H9 (cell line): ENCODE measurements around the gene GNAS. TPM values are rescaled to one million over a fixed set of nuclear protein-coding genes. Genes with fewer than 3 reads are reported as not detected.

ENCODE experiments used
- DNase-seq: peaks from one replicate; pipeline ENCODE4 v3.0.0-alpha.2; 2017
- H2AFZ ChIP-seq: one replicate; pipeline ENCODE4 v1.6.1; 2013; ENCODE audit warnings: mild to moderate bottlenecking, low read length, control low read depth, moderate library complexity
- H2AK5ac ChIP-seq: 2 replicates; pipeline ENCODE4 v1.6.1; 2013; ENCODE audit warnings: low read length, control low read depth, mixed read lengths; ENCODE audit not compliant: insufficient read length
- H2BK120ac ChIP-seq: one replicate; pipeline ENCODE4 v1.6.1; 2013; ENCODE audit warnings: low read depth, mild to moderate bottlenecking, low read length, control low read depth, inconsistent platforms; ENCODE audit not compliant: poor library complexity, severe bottlenecking
- H2BK12ac ChIP-seq: 2 replicates; pipeline ENCODE4 v1.6.1; 2013; ENCODE audit warnings: low read length, control low read depth, mixed read lengths, low read depth; ENCODE audit not compliant: insufficient read length
- H2BK15ac ChIP-seq: 2 replicates; pipeline ENCODE4 v1.6.1; 2013; ENCODE audit warnings: low read depth, low read length, control low read depth
- H2BK20ac ChIP-seq: one replicate; pipeline ENCODE4 v1.6.1; 2013; ENCODE audit warnings: low read depth, mild to moderate bottlenecking, low read length, control low read depth, inconsistent platforms; ENCODE audit not compliant: poor library complexity, severe bottlenecking
- H2BK5ac ChIP-seq: 2 replicates; pipeline ENCODE4 v1.6.1; 2013; ENCODE audit warnings: low read length, control low read depth, mixed read lengths; ENCODE audit not compliant: insufficient read length
- H3K14ac ChIP-seq: 2 replicates; pipeline ENCODE4 v1.6.1; 2013; ENCODE audit warnings: low read length, control low read depth; ENCODE audit not compliant: insufficient read depth
- H3K18ac ChIP-seq: 2 replicates; pipeline ENCODE4 v1.6.1; 2013; ENCODE audit warnings: low read depth, mild to moderate bottlenecking, mixed read lengths, low read length, control low read depth; ENCODE audit not compliant: insufficient read length
- H3K23ac ChIP-seq: 2 replicates; pipeline ENCODE4 v1.6.1; 2013; ENCODE audit warnings: low read length, control low read depth, mixed read lengths, low read depth; ENCODE audit not compliant: insufficient read length
- H3K23me2 ChIP-seq: 2 replicates; pipeline ENCODE4 v1.6.1; 2013; ENCODE audit warnings: low read depth, mild to moderate bottlenecking, mixed read lengths, low read length, control low read depth; ENCODE audit not compliant: insufficient read length, poor library complexity, severe bottlenecking
- H3K27ac ChIP-seq: 2 replicates; pipeline ENCODE4 v1.5.1; 2013; ENCODE audit warnings: low read length, control low read depth, mixed read lengths, low read depth; ENCODE audit not compliant: insufficient read length
- H3K27me3 ChIP-seq: 2 replicates; pipeline ENCODE4 v1.6.1; 2013; ENCODE audit warnings: low read length, control low read depth, inconsistent platforms; ENCODE audit not compliant: insufficient read depth
- H3K4ac ChIP-seq: 2 replicates; pipeline ENCODE4 v1.6.1; 2013; ENCODE audit warnings: low read depth, mild to moderate bottlenecking, control low read depth, inconsistent platforms, low read length, moderate library complexity
- H3K4me1 ChIP-seq: 2 replicates; pipeline ENCODE4 v1.6.1; 2013; ENCODE audit warnings: low read length, control low read depth, inconsistent platforms; ENCODE audit not compliant: insufficient read depth
- H3K4me2 ChIP-seq: 2 replicates; pipeline ENCODE4 v1.6.1; 2013; ENCODE audit warnings: low read length, control low read depth, mixed read lengths; ENCODE audit not compliant: insufficient read length, insufficient read depth
- H3K56ac ChIP-seq: 2 replicates; pipeline ENCODE4 v1.6.1; 2013; ENCODE audit warnings: low read depth, mild to moderate bottlenecking, mixed read lengths, low read length, control low read depth; ENCODE audit not compliant: insufficient read length
- H3K79me1 ChIP-seq: 2 replicates; pipeline ENCODE4 v1.6.1; 2013; ENCODE audit warnings: low read depth, mild to moderate bottlenecking, moderate library complexity, low read length, control low read depth, inconsistent platforms; ENCODE audit not compliant: insufficient read depth, poor library complexity, severe bottlenecking
- H3K79me2 ChIP-seq: 2 replicates; pipeline ENCODE4 v1.6.1; 2013; ENCODE audit warnings: low read length, control low read depth, inconsistent platforms; ENCODE audit not compliant: insufficient read depth
- H3K9ac ChIP-seq: 2 replicates; pipeline ENCODE4 v1.6.1; 2013; ENCODE audit warnings: low read length, control low read depth, mixed read lengths; ENCODE audit not compliant: insufficient read length; ENCODE audit errors: extremely low read depth
- H3K9me3 ChIP-seq: one replicate; pipeline ENCODE4 v1.6.1; 2013; ENCODE audit warnings: low read depth, low read length, inconsistent platforms; ENCODE audit not compliant: control insufficient read depth
- H3T11ph ChIP-seq: one replicate; pipeline ENCODE4 v1.6.1; 2013; ENCODE audit warnings: mild to moderate bottlenecking, low read length, control low read depth, inconsistent platforms
- H4K20me1 ChIP-seq: one replicate; pipeline ENCODE4 v1.6.1; 2013; ENCODE audit not compliant: control insufficient read depth, insufficient read length, insufficient read depth
- H4K5ac ChIP-seq: 2 replicates; pipeline ENCODE4 v1.6.1; 2013; ENCODE audit warnings: low read depth, mild to moderate bottlenecking, mixed read lengths, low read length, control low read depth; ENCODE audit not compliant: insufficient read length
- H4K8ac ChIP-seq: replicated peaks from 2 replicates; pipeline ENCODE4 v1.6.1; 2013; ENCODE audit warnings: low read length, control low read depth, mixed read lengths, low read depth; ENCODE audit not compliant: insufficient read length
- H4K91ac ChIP-seq: 2 replicates; pipeline ENCODE4 v1.6.1; 2013; ENCODE audit warnings: low read depth, mild to moderate bottlenecking, moderate library complexity, mixed read lengths, low read length, control low read depth; ENCODE audit not compliant: insufficient read length
- H3K27ac Mint-ChIP-seq, 3 experiments: 2 replicates in 2 of 3; 3 replicates in 1 of 3; pipeline ENCODE4 v1.8.0; 2020 to 2021; ENCODE audit warnings: mixed read lengths in 3 of 3, mild to moderate bottlenecking in 1 of 3, moderate library complexity in 1 of 3
- H3K27me3 Mint-ChIP-seq: 2 replicates; pipeline ENCODE4 v1.8.0; 2021; ENCODE audit warnings: low read depth, mild to moderate bottlenecking, moderate library complexity, mixed read lengths
- H3K36me3 Mint-ChIP-seq, 3 experiments: 2 replicates in 2 of 3; 3 replicates in 1 of 3; pipeline ENCODE4 v1.8.0; 2020 to 2021; ENCODE audit warnings: low read depth in 3 of 3, mixed read lengths in 3 of 3; ENCODE audit not compliant: insufficient read depth in 1 of 3
- H3K4me1 Mint-ChIP-seq, 2 experiments: 2 replicates each; pipeline ENCODE4 v1.8.0; 2020; ENCODE audit warnings: mixed read lengths in 2 of 2
- H3K4me3 Mint-ChIP-seq, 2 experiments: 2 replicates in 1 of 2; 3 replicates in 1 of 2; pipeline ENCODE4 v1.8.0; 2020 to 2021; ENCODE audit warnings: mild to moderate bottlenecking in 2 of 2, mixed read lengths in 2 of 2, moderate library complexity in 1 of 2
- H3K9me3 Mint-ChIP-seq, 2 experiments: 2 replicates in 1 of 2; 3 replicates in 1 of 2; pipeline ENCODE4 v1.8.0; 2020; ENCODE audit warnings: mild to moderate bottlenecking in 2 of 2, mixed read lengths in 2 of 2, moderate library complexity in 1 of 2
- WGBS: extraction: QIAGEN DNeasy Blood & Tissue Kit; methylation state at CpG from one replicate; pipeline ENCODE4 v1.1.7; 2013; ENCODE audit warnings: missing lambda C conversion rate, low lambda C conversion rate, mixed read lengths; ENCODE audit not compliant: insufficient read length; ENCODE audit errors: extremely low coverage; 5-methylcytosine and 5-hydroxymethylcytosine counted together
- total RNA-seq: library from RNA; stranded (reverse); gene quantifications from 2 replicates; pipeline ENCODE4 v1.2.1, GENCODE V29; 2021
- TF ChIP-seq, protein P1 (sequence below): fragments of 200-600 bp; sonication (generic); conservative IDR thresholded peaks from 3 replicates; pipeline ENCODE4 v1.8.0; 2021; ENCODE audit warnings: antibody characterized with exemption, mild to moderate bottlenecking

GNAS gene
- total RNA-seq, 1 experiment from 2014 or later = 920 TPM

GRCh38 chr20:58817748-58818147 is 34.8 kb upstream of the GNAS start:
- Histone ChIP-seq H2BK15ac (no peak overlapping the region), H3K27ac (no peak overlapping the region), H3K23me2 (no peaks in the 10 kb centered on the region), H2AK5ac (no peak overlapping the region), H3K56ac (no peak overlapping the region), H2BK12ac (no peak overlapping the region), H3K4me1 (no peaks in the 10 kb centered on the region), H3K4ac (no peak overlapping the region), H4K5ac (no peak overlapping the region), H3T11ph (no peak overlapping the region), H4K8ac (no peak overlapping the region), H2BK5ac (no peak overlapping the region), H2BK120ac (no peak overlapping the region), H4K91ac (no peak overlapping the region), H3K14ac (no peak overlapping the region; the same call in 1 of the 2 replicates), H2AFZ (no peak overlapping the region), H3K9me3 (no peaks in the 10 kb centered on the region), H3K79me1 (no peaks in the 10 kb centered on the region), H2BK20ac (no peak overlapping the region), H3K18ac (no peak overlapping the region), H3K4me2 (no peak overlapping the region), H3K27me3 (no peaks in the 10 kb centered on the region), H3K23ac (no peak overlapping the region), H3K9ac (no peak overlapping the region), H4K20me1 (no peaks in the 10 kb centered on the region), H3K79me2 (no peaks in the 10 kb centered on the region)
- no peak for DNase-seq
- Mint-ChIP-seq H3K4me3 (no peak overlapping the region), H3K27ac (no peak overlapping the region; a peak in 1 of 7 replicates), H3K9me3 (peaks cover 0 to 10% of the 10 kb centered on the region in 2 experiments; a peak in 3 of 5 replicates), H3K27me3 (peaks cover 9% of the 10 kb centered on the region), H3K4me1 (peaks cover 3 to 13% of the 10 kb centered on the region in 2 experiments; a peak in 3 of 4 replicates), H3K36me3 (peaks cover 37 to 47% (median 47%) of the 10 kb centered on the region in 3 experiments)
- TF ChIP-seq, protein P1, sequence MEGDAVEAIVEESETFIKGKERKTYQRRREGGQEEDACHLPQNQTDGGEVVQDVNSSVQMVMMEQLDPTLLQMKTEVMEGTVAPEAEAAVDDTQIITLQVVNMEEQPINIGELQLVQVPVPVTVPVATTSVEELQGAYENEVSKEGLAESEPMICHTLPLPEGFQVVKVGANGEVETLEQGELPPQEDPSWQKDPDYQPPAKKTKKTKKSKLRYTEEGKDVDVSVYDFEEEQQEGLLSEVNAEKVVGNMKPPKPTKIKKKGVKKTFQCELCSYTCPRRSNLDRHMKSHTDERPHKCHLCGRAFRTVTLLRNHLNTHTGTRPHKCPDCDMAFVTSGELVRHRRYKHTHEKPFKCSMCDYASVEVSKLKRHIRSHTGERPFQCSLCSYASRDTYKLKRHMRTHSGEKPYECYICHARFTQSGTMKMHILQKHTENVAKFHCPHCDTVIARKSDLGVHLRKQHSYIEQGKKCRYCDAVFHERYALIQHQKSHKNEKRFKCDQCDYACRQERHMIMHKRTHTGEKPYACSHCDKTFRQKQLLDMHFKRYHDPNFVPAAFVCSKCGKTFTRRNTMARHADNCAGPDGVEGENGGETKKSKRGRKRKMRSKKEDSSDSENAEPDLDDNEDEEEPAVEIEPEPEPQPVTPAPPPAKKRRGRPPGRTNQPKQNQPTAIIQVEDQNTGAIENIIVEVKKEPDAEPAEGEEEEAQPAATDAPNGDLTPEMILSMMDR = no peak
- no CpG with 5 or more reads among the region's 10 CpGs for whole genome bisulfite sequencing
